Bronchial epithelial cell (primary cell): ENCODE data around the gene IPPK. TPM values are rescaled to one million over a fixed set of nuclear protein-coding genes. Genes with fewer than 3 reads are reported as not detected.

ENCODE experiments used
- DNase-seq: peaks from one replicate; pipeline ENCODE4 v3.0.0-alpha.2; 2010; ENCODE audit warnings: low read depth
- FAIRE-seq: peaks from 2 replicates; lab custom pipeline; 2011; peaks lifted over from hg19 to GRCh38; lab: Jason Lieb, UNC
- H3K27me3 ChIP-seq: 2 replicates; pipeline ENCODE4 v1.5.1; 2011; ENCODE audit warnings: low read length; ENCODE audit not compliant: control insufficient read depth, insufficient read depth
- H3K36me3 ChIP-seq: 2 replicates; pipeline ENCODE4 v1.5.1; 2011; ENCODE audit warnings: low read length; ENCODE audit not compliant: control insufficient read depth, insufficient read depth
- H3K4me3 ChIP-seq: 2 replicates; pipeline ENCODE4 v1.5.1; 2011; ENCODE audit warnings: mild to moderate bottlenecking, low read depth, low read length, control low read depth
- total RNA-seq: library from RNA; depleted of rRNA; stranded (reverse); fragments of >200 nt; gene quantifications from 2 replicates; pipeline ENCODE4 v1.2.1, GENCODE V29; 2014
- TF ChIP-seq, protein P1 (sequence below): IDR thresholded peaks from 2 replicates; pipeline ENCODE4 v1.5.1; 2011; ENCODE audit warnings: mild to moderate bottlenecking, moderate library complexity, low read length, control low read depth, inconsistent platforms; ENCODE audit not compliant: insufficient read depth, severe bottlenecking

The IPPK gene
- total RNA-seq, 1 donor from 2014 or later: 27.6 TPM

DNA sequence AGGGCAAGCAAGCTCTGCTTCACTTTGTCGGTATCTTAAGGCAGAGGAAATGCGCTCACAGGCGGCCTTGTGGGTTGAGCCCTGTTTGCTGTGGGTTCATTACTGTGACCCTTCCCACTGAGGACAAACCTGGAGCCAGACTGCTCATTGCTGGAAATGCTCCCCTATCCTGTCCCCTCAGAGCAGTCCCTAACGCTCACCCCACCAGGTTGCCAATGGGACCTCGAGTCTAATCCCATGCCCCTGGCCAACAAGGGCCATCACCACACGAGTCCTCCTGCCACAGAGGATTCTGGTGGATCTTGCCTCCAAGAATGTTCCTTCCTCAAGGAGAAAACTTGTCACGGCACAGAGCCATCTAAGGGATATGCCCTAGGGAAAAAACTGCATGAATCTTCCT is 14.6 kb downstream of the IPPK start:
- DNase-seq (no peak), FAIRE-seq (no peak)
- Histone ChIP-seq H3K4me3 (no peak overlapping the region), H3K36me3 (peaks cover 29% of the 10 kb centered on the region), H3K27me3 (no peaks in the 10 kb centered on the region)
- TF ChIP-seq, protein P1, sequence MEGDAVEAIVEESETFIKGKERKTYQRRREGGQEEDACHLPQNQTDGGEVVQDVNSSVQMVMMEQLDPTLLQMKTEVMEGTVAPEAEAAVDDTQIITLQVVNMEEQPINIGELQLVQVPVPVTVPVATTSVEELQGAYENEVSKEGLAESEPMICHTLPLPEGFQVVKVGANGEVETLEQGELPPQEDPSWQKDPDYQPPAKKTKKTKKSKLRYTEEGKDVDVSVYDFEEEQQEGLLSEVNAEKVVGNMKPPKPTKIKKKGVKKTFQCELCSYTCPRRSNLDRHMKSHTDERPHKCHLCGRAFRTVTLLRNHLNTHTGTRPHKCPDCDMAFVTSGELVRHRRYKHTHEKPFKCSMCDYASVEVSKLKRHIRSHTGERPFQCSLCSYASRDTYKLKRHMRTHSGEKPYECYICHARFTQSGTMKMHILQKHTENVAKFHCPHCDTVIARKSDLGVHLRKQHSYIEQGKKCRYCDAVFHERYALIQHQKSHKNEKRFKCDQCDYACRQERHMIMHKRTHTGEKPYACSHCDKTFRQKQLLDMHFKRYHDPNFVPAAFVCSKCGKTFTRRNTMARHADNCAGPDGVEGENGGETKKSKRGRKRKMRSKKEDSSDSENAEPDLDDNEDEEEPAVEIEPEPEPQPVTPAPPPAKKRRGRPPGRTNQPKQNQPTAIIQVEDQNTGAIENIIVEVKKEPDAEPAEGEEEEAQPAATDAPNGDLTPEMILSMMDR: no peak

DNA sequence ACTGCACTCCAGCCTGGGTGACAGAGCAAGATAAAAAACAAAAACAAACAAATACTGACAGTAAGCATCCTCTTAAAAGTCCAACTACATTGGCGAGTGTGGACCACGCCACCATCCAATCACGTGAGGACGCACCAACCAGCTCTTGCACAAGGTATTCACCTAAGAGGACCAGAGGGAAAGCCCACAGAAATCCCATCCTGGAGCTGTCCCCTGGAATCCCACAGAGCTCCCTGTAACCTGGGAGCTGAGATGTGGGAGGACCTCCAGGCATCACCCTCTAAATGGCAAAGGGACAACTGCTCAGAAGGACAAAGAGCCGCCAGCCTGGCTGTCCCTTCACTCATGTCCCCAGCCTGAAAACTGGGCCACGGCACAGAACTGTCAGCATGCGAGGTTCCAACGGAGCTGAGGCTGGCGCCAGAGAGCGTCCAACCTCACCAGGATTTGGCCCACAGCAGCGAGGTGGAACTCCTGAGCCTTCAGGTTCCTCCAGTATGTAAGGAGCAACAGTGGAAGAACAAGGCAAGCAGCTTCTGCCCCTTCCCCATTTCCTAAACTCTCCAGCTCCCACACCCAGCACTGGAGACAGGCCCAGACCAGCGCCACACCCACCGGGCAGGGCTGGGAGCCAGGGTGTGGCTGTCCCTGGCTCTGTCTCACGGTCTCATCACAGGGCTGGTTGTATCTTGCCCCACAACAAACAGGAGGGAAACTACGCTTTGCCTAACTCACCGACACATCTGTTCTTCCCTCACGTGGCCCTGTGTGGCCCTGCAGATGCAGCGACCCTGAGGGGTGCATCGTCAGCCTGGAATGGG is 15.2 kb downstream of the IPPK start:
- Histone ChIP-seq H3K4me3 (no peak overlapping the region), H3K36me3 (peaks cover 29% of the 10 kb centered on the region), H3K27me3 (no peaks in the 10 kb centered on the region)
- TF ChIP-seq, protein P1: no peak
- FAIRE-seq (peak; percentile 32), DNase-seq (peak; percentile 71)

DNA sequence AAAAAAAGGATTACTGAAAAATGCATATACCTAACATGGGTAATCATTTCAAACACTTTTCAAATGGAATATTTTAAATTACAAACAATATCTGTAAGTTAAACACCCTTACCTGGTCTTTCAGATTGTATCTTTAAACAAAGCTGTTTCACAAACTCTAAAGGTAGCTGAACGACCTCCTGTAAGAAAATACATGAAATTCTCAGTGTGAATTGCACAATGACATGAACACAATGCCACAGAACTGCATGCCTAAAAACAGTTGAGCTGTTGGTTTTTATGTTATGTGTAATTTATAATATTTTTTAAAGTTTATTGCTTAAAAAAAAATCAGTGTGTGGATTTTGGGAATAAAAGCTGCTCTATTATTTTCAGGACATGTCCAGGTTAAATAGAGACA is 17.5 kb downstream of the IPPK start:
- peaks cover 35% of the 10 kb centered on the region for H3K36me3 ChIP-seq
- TF ChIP-seq, protein P1: no peak
- no peak overlapping the region for H3K4me3 ChIP-seq
- DNase-seq (no peak), FAIRE-seq (no peak)
- H3K27me3 ChIP-seq: no peaks in the 10 kb centered on the region

DNA sequence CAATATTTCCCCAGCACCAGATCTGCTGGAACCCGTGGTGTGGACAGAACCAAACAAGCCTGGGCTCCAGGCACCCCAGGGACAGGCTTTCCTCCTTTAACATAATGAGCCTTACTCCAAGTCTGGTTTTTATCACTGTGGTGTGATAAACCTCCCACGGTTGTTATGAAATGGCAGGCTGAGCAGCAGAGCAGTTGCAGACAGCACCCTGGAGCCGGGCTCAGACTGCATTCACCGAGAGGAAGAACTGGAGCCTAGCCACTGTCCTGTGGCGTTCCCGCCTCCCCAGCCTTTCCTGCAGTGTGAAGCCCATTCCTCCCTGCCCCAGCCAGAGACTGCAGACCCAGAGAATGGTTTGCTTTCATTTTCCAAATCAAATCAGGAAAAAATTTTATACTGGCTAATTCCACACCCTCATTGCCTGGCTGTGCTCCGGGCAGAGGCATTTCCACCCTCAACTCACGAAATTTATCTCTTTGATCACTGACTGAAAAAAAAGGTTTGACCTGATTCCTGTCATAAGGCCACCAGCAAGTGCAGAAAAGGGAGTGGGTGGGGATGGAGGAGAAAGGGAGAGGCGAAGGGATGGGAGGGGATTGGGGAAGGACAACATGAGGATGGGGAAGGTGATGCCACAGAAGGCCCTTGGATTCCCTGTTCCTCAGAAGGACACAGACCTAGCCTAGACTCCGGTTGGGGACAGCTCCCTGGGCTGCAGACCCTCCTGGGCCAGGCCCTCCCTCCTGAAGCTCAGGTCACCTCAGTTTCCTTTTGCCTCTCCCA is 18.9 kb downstream of the IPPK start:
- H3K27me3 ChIP-seq: no peaks in the 10 kb centered on the region
- TF ChIP-seq, protein P1: no peak
- no peak for FAIRE-seq
- no peak overlapping the region for H3K4me3 ChIP-seq
- peaks cover 35% of the 10 kb centered on the region for H3K36me3 ChIP-seq
- DNase-seq: no peak

DNA sequence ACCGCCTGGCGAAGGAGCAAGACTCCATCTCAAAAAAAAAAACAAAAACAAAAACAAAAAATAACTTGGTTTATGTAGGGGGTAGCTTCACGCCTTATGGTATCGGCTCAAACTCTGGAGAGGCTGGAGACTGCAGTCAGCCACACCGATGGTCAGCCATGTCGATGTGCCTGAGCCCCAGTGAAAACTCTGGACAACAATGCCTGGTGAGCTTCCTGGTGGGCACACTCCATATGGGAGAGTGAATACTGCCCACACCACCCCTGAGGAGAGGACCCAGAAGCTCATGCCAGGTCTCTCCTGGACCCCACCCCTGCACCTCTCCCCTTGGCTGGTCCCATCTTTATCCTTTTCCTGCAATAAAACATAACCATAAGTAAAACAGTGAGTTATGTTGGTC is 19.6 kb downstream of the IPPK start:
- FAIRE-seq (no peak), DNase-seq (no peak)
- Histone ChIP-seq H3K4me3 (no peak overlapping the region), H3K27me3 (no peaks in the 10 kb centered on the region), H3K36me3 (peaks cover 33% of the 10 kb centered on the region)
- TF ChIP-seq, protein P1: no peak
